ENCODE results near the gene TRPC3. TPM values are rescaled to one million over a fixed set of nuclear protein-coding genes. Genes with fewer than 3 reads are reported as not detected.

Gene TRPC3
- total and polyA plus RNA-seq, 2 of the 8 experiments (the other 6 are each of a cell fraction or from before 2014, with no cell fraction given): 0.37 to 0.41 TPM

DNA sequence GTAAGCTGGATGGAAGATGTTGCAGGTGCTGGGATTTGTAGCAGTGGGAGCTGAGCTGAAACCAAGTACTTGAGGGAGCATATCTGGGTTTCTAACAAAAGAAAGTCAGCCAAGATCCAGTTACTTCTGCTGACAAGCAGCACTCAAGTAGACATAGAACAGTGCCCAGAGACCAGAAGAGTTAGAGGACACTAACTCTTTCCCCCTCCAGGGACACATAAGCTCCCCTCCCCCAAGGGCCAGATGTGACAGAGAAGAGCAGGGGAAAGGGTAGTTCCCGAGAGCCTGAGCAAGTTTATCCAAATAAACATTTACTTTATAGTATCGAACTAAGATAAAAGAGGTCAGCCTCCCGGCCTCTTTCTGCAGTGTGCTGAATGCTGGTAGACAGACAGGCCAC lies 12.2 kb downstream of the TRPC3 start:
- POLR2A ChIA-PET (ENCODE audit: partially characterized antibody): no interaction called here
- H3K4me3 ChIP-seq (ENCODE audit: extremely low read depth in 1 of 4, insufficient read depth in 2 of 4, low read depth in 3 of 4, low read length in 4 of 4): no peak overlapping the region
- H3K9ac ChIP-seq (replicated peaks in 1 of 4; ENCODE audit: extremely low read depth in 1 of 4, low read depth in 3 of 4, low read length in 3 of 4): no peak overlapping the region
- 88% methylated on average over 3 of the region's 3 CpGs; no CpG with 5 or more reads in 1 of the 2 experiments for WGBS, 2 experiments (ENCODE audit: extremely low coverage in 1 of 2, insufficient coverage in 1 of 2, insufficient read length in 1 of 2, insufficient replicate concordance in 2 of 2, low coverage in 1 of 2, low lambda C conversion rate in 2 of 2, missing lambda C conversion rate in 1 of 2)
- no peak overlapping the region for H3K4me2 ChIP-seq (ENCODE audit: insufficient read depth in 1 of 2, low read depth in 2 of 2, low read length in 2 of 2)
- no peak overlapping the region for H2BK5ac ChIP-seq (ENCODE audit: low read depth, low read length)
- H2AFZ ChIP-seq (ENCODE audit: low read length): no peak overlapping the region
- no peak overlapping the region for H2AK5ac ChIP-seq (ENCODE audit: low read depth, low read length)
- FAIRE-seq (no peak), DNase-seq (ENCODE audit: low read depth in 1 of 2, low spot score in 2 of 2) (no peak)
- CTCF ChIA-PET (ENCODE audit: partially characterized antibody): interaction anchor here (0.9 to 1.5 kb wide), 3 partner anchors 10 to 383 kb away, joined by 3 to 5 read pairs (median 3); no protein-coding TSS in a partner anchor
- H3K36me3 ChIP-seq (ENCODE audit: control insufficient read depth in 2 of 4, insufficient read depth in 4 of 4, low read length in 3 of 4): no peaks in the 10 kb centered on the region
- H3K79me1 ChIP-seq (ENCODE audit: low read depth, low read length): no peaks in the 10 kb centered on the region
- H3K9me3 ChIP-seq (ENCODE audit: insufficient read depth in 2 of 2, low read depth in 1 of 2, low read length in 1 of 2): no peaks in the 10 kb centered on the region
- no peak overlapping the region for H4K91ac ChIP-seq (replicated peaks; ENCODE audit: insufficient read length, low read length)
- no peak overlapping the region for H3K27ac ChIP-seq (ENCODE audit: low read depth, low read length)
- no peak overlapping the region for H3K18ac ChIP-seq (ENCODE audit: extremely low read depth, low read length)
- H3K79me2 ChIP-seq (ENCODE audit: control insufficient read depth in 1 of 2, insufficient read depth in 2 of 2, low read length in 2 of 2): no peaks in the 10 kb centered on the region
- H3K23ac ChIP-seq (ENCODE audit: insufficient read length): no peak overlapping the region
- H2BK20ac ChIP-seq (ENCODE audit: low read length): no peak overlapping the region
- no peak overlapping the region for H4K8ac ChIP-seq (ENCODE audit: extremely low read depth, insufficient read depth, low read length)
- peaks cover 3% of the 10 kb centered on the region; the same call in 1 of the 2 replicates for H3K23me2 ChIP-seq (ENCODE audit: low read depth, low read length)
- no peaks in the 10 kb centered on the region for H3K4me1 ChIP-seq (replicated peaks in 1 of 4; ENCODE audit: control insufficient read depth in 3 of 4, insufficient read depth in 4 of 4, low read length in 3 of 4)
- no peak overlapping the region for H2BK15ac ChIP-seq (ENCODE audit: low read length)
- no peak overlapping the region for H3K14ac ChIP-seq (ENCODE audit: insufficient read length)
- no peak overlapping the region for H3K4ac ChIP-seq (replicated peaks; ENCODE audit: insufficient read length, low read depth, low read length)
- H3K27me3 ChIP-seq (replicated peaks in 1 of 4; ENCODE audit: control insufficient read depth in 3 of 4, extremely low read depth in 1 of 4, insufficient read depth in 3 of 4, low read length in 3 of 4): no peaks in the 10 kb centered on the region
- no peak overlapping the region for H2BK120ac ChIP-seq (replicated peaks; ENCODE audit: low read depth, low read length)
- H2BK12ac ChIP-seq (ENCODE audit: low read depth, low read length): no peak overlapping the region
- H4K20me1 ChIP-seq (replicated peaks in 1 of 2; ENCODE audit: control insufficient read depth in 1 of 2, insufficient read depth in 2 of 2, low read length in 2 of 2): no peaks in the 10 kb centered on the region
- H3K56ac ChIP-seq (replicated peaks; ENCODE audit: insufficient read length, low read depth, low read length): no peak overlapping the region
- H4K5ac ChIP-seq (ENCODE audit: insufficient read length, low read depth, low read length): no peak overlapping the region
- TF ChIP-seq JUN (IDR thresholded peaks at IDR 0.05; ENCODE audit: low read depth, low read length): no peak
- TF ChIP-seq POLR2AphosphoS5 (IDR thresholded peaks at IDR 0.05; ENCODE audit: low read depth, low read length): no peak
- TF ChIP-seq KDM4A (IDR thresholded peaks at IDR 0.05; ENCODE audit: low read depth, low read length, severe bottlenecking): no peak
